ENCODE data around the gene RELL2.

Gene RELL2

DNA sequence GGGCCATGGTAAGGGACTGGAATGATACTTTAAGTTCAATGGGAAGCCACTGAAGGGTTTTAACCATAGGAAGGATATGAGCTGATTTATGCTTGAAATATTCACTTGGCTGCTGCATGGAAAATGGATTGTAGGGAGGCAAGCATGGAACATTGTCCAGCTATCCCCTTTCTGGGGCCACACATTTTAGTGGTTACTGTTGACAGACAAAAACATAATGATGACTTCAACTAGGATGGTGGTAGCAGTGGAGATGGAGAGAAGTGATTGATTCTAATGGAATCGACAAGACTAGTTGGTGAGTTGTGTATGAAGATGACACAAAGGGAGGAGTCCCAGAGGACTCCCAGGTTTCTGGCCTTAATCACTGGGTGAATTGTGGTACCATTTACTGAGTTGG, 20.6 kb downstream of the RELL2 start:
- no peaks in the 10 kb centered on the region for H3K36me3 ChIP-seq
- no peak overlapping the region for H3K27ac ChIP-seq
- no peak for DNase-seq
- H3K4me3 ChIP-seq (ENCODE audit: low read depth, low read length) = no peak overlapping the region
- H3K27me3 ChIP-seq (ENCODE audit: insufficient read depth, low read depth, severe bottlenecking) = no peaks in the 10 kb centered on the region
- TF ChIP-seq, protein P1, sequence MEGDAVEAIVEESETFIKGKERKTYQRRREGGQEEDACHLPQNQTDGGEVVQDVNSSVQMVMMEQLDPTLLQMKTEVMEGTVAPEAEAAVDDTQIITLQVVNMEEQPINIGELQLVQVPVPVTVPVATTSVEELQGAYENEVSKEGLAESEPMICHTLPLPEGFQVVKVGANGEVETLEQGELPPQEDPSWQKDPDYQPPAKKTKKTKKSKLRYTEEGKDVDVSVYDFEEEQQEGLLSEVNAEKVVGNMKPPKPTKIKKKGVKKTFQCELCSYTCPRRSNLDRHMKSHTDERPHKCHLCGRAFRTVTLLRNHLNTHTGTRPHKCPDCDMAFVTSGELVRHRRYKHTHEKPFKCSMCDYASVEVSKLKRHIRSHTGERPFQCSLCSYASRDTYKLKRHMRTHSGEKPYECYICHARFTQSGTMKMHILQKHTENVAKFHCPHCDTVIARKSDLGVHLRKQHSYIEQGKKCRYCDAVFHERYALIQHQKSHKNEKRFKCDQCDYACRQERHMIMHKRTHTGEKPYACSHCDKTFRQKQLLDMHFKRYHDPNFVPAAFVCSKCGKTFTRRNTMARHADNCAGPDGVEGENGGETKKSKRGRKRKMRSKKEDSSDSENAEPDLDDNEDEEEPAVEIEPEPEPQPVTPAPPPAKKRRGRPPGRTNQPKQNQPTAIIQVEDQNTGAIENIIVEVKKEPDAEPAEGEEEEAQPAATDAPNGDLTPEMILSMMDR (IDR thresholded peaks at IDR 0.05; ENCODE audit: low read depth, low read length) = no peak
- no peaks in the 10 kb centered on the region for H3K9me3 ChIP-seq (ENCODE audit: severe bottlenecking)

DNA sequence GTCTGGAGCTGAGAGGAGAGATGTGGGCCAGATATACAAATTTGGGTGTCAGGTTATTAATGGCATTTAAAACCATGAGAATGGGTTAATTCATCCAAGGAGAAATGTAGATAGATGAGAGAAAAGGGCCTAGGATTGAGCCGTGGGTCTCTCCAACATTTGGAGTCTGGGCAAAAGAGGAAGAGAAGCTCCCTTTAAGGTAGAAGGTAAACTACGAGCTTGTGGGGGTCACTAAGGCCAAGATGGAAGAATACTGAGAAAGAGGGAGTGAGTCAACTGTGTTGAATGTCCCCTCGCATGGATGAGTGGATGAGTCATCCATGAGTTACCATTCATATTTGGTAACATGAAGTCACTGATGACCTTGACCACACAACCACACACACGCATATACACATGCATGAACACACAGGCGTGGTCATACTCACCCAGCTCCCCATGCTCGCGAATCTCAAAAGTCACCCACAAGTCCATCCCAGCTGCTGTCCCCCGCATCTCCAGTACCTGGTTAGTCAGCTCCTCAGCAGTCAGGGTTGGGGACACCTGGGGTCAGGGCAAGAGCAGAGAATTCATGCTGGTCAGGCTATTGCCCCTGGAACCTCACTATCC, 21.2 kb downstream of the RELL2 start:
- Histone ChIP-seq H3K27me3 (ENCODE audit: insufficient read depth, low read depth, severe bottlenecking) (no peaks in the 10 kb centered on the region), H3K9me3 (ENCODE audit: severe bottlenecking) (no peaks in the 10 kb centered on the region), H3K4me3 (ENCODE audit: low read depth, low read length) (no peak overlapping the region), H3K36me3 (no peaks in the 10 kb centered on the region), H3K27ac (no peak overlapping the region)
- TF ChIP-seq, protein P1 (IDR thresholded peaks at IDR 0.05; ENCODE audit: low read depth, low read length) = no peak
- no peak for DNase-seq

DNA sequence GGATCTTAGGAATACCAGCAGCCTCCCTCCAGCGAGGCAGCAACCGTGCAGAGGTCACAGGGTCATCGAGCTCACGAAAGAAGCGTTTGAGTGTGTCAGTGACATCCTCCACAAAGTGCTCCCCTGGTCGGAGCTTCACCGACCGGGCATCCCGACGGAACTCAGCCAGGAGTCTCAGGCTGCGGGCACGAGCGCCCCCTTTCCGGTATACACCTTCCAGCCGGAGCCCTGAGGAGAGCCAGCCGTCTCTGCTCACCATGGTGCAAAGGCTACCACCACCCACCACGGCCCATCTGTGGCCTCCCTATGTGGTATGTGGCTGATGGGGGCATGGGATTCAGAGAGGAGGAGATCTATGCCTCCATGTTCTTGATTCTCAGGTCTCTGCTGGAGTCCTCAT, 25.2 kb downstream of the RELL2 start:
- Histone ChIP-seq H3K9me3 (ENCODE audit: severe bottlenecking) (no peaks in the 10 kb centered on the region), H3K27ac (no peak overlapping the region), H3K36me3 (no peaks in the 10 kb centered on the region), H3K4me3 (ENCODE audit: low read depth, low read length) (no peak overlapping the region), H3K27me3 (ENCODE audit: insufficient read depth, low read depth, severe bottlenecking) (no peaks in the 10 kb centered on the region)
- no peak for DNase-seq
- TF ChIP-seq, protein P1 (IDR thresholded peaks at IDR 0.05; ENCODE audit: low read depth, low read length) = no peak

DNA sequence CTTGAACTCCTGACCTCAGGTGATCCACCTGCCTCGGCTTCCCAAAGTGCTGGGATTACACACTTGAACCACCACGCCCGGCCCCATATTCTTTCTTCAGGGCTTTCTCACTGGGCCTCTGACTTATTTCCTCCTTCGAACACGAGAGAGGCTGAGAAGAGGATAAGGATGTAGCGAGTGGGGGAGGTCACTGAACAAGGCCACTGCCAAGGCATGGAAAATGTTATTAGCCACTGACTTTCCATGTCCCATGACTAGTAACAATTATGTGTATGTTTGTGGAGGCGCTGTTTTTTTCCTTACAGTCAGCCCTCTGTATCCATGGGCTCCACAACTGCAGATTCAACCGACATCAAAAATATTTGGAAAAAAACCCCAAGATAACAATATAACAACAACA, 26.7 kb downstream of the RELL2 start:
- Histone ChIP-seq H3K4me3 (ENCODE audit: low read depth, low read length) (no peak overlapping the region), H3K36me3 (no peaks in the 10 kb centered on the region), H3K9me3 (ENCODE audit: severe bottlenecking) (no peaks in the 10 kb centered on the region), H3K27ac (no peak overlapping the region), H3K27me3 (ENCODE audit: insufficient read depth, low read depth, severe bottlenecking) (no peaks in the 10 kb centered on the region)
- DNase-seq = no peak
- TF ChIP-seq, protein P1 (IDR thresholded peaks at IDR 0.05; ENCODE audit: low read depth, low read length) = no peak

DNA sequence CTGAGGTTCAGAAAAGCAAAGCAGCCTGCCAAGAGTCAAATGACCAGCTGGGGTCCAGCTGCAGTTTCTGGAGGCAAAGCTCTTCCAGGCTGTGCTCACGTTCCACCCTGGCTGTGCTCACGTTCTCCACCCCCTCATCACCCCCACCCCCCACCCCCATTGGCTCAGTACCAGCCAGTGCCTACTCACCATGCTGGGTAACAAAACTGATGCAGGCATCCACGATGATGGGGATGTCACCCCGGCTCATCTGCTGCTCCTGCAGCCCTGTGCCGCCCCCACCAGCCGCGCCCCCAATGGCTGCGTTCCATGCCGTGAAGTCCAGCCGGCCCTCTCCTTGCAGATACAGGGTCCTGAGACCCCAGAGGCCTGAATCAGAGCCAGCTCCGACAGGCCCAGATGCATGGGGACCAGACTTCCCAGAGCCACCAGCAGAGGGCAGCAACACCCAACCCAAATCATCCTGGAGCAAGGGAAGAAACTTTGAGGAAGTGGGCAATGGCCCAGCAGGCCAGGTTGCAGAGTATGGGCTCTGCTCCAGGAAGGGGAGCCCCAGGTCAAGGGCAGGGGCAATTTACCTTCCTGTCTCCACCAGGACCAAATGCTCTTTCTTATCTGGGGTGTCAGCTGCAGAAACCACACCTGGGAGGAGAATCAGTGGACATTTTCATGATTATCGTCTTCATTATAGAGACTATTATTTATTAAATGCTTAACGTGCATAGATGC, 28.1 kb downstream of the RELL2 start:
- TF ChIP-seq, protein P1 (IDR thresholded peaks at IDR 0.05; ENCODE audit: low read depth, low read length) = peak; percentile 90
- Histone ChIP-seq H3K27ac (no peak overlapping the region), H3K36me3 (no peaks in the 10 kb centered on the region), H3K9me3 (ENCODE audit: severe bottlenecking) (no peaks in the 10 kb centered on the region), H3K27me3 (ENCODE audit: insufficient read depth, low read depth, severe bottlenecking) (no peaks in the 10 kb centered on the region), H3K4me3 (ENCODE audit: low read depth, low read length) (no peak overlapping the region)
- DNase-seq = peak; percentile 72
